Kidney (tissue), 14 donors: Measurements from ENCODE around the gene ADAT3. TPM values are rescaled to one million over a fixed set of nuclear protein-coding genes. Genes with fewer than 3 reads are reported as not detected.

Experiments used
- DNase-seq, 5 donors: peaks; one replicate each; pipeline ENCODE4 v3.0.0-alpha.2; 2013 to 2020
- FAIRE-seq: peaks from 2 replicates; lab custom pipeline; 2012; peaks lifted over from hg19 to GRCh38; lab: Jason Lieb, UNC
- H3K27ac ChIP-seq, 2 donors: one replicate each; pipeline ENCODE4 v1.7.0; 2013; ENCODE audit warnings: low read depth in 2 of 2, low read length in 2 of 2, inconsistent platforms in 1 of 2
- H3K27me3 ChIP-seq: one replicate; pipeline ENCODE4 v1.7.1; 2013; ENCODE audit warnings: low read length, inconsistent platforms; ENCODE audit not compliant: control insufficient read depth, insufficient read depth
- H3K36me3 ChIP-seq, 3 donors: one replicate each; pipeline versions ENCODE4 v1.7.0 to v1.7.1; 2013; ENCODE audit warnings: low read length in 3 of 3, control low read depth in 1 of 3, inconsistent platforms in 1 of 3; ENCODE audit not compliant: insufficient read depth in 3 of 3, control insufficient read depth in 2 of 3
- H3K4me1 ChIP-seq, 3 donors: one replicate each; pipeline versions ENCODE4 v1.7.0 to v1.7.1; 2013; ENCODE audit warnings: low read length in 3 of 3, inconsistent platforms in 1 of 3, low read depth in 1 of 3; ENCODE audit not compliant: control insufficient read depth in 2 of 3, insufficient read depth in 2 of 3
- H3K4me3 ChIP-seq, 3 donors: one replicate each; pipeline versions ENCODE4 v1.7.0 to v1.8.1; 2013; ENCODE audit warnings: low read length in 3 of 3, control low read depth in 1 of 3, inconsistent platforms in 1 of 3
- H3K9ac ChIP-seq, 3 donors: one replicate each; pipeline versions ENCODE4 v1.7.0 to v1.7.1; 2013; ENCODE audit warnings: low read length in 3 of 3, control low read depth in 1 of 3, inconsistent platforms in 1 of 3
- H3K9me3 ChIP-seq, 3 donors: one replicate each; pipeline versions ENCODE4 v1.7.0 to v1.7.1; 2013; ENCODE audit warnings: low read length in 3 of 3, control low read depth in 1 of 3, inconsistent platforms in 1 of 3; ENCODE audit not compliant: control insufficient read depth in 2 of 3, insufficient read depth in 1 of 3
- CTCF ChIP-seq: IDR thresholded peaks from 3 replicates; pipeline ENCODE4 v1.5.1; 2012; ENCODE audit warnings: mild to moderate bottlenecking, moderate library complexity, borderline replicate concordance; ENCODE audit not compliant: insufficient read depth; ENCODE audit errors: extremely low read depth
- intact Hi-C: fragments of 100-400 bp; cut with DNase I; formaldehyde crosslinking; loops from one replicate; pipeline ENCODE4 v1.11.1; 2022
- polyA plus RNA-seq: library from polyadenylated mRNA; stranded (reverse); fragments of 350-450 nt; fragmentation: Illumina TruSeq; extraction: RNeasy Lipid Tissue Mini Kit (QIAGEN cat#74804); gene quantifications from one replicate; pipeline ENCODE4 v1.2.3, GENCODE V29; 2014; ENCODE audit warnings: low read depth, low replicate concordance; ENCODE audit not compliant: insufficient read depth
- total RNA-seq: library from RNA; stranded (reverse); fragmentation: NEBNext Ultra II Directional; extraction: Animal tissue kit (Norgen Biotek cat#: 25700); gene quantifications from one replicate; pipeline ENCODE4 v1.2.1, GENCODE V29; 2021
- donor health status: control.
- donor health status: control.
- donor health status: control.
- donor health status: control.
- donor health status: control.
- donor health status: DM: yes; HTN: yes; CAD: no.
- donor health status: Normal renal cell carcinoma (clear cell type).

ADAT3 gene
- total and polyA plus RNA-seq, 2 donors from 2014 or later = 6.1 to 10.3 TPM

- DNase-seq = peak in 1 of 5 donors; percentile 73
- TF ChIP-seq CTCF = no peak
- H3K9me3 ChIP-seq = no peaks in the 10 kb centered on the region
These were observed 57.5 kb downstream of the ADAT3 start for GRCh38 chr19:1962674-1963073.

More at GRCh38 chr19:1962674-1963073, 57.5 kb downstream of the ADAT3 start:
- intact Hi-C loops = no loop called here
- Histone ChIP-seq H3K4me1 (peaks cover 0 to 14% (median 4%) of the 10 kb centered on the region in 3 donors), H3K9ac (no peak overlapping the region), H3K4me3 (no peak overlapping the region), H3K27me3 (no peaks in the 10 kb centered on the region), H3K27ac (no peak overlapping the region), H3K36me3 (no peaks in the 10 kb centered on the region)
- no peak for FAIRE-seq

Other genes with a start within 250 kb of the ADAT3 start
- not detected for gene ONECUT3, start 151.9 kb upstream of the ADAT3 start, total RNA-seq
- gene ONECUT3, start 151.9 kb upstream of the ADAT3 start, polyA plus RNA-seq = not detected
- gene ATP8B3, start 93.1 kb upstream of the ADAT3 start, total RNA-seq = 3.6 TPM
- 0.24 TPM for gene ATP8B3, start 93.1 kb upstream of the ADAT3 start, polyA plus RNA-seq
- gene REXO1, start 56.9 kb upstream of the ADAT3 start, total RNA-seq = 36.8 TPM
- gene REXO1, start 56.9 kb upstream of the ADAT3 start, polyA plus RNA-seq = 12.1 TPM
- 22.2 TPM for gene KLF16, start 41.8 kb upstream of the ADAT3 start, total RNA-seq
- gene KLF16, start 41.8 kb upstream of the ADAT3 start, polyA plus RNA-seq = 10.4 TPM
- gene ABHD17A, start 19.9 kb upstream of the ADAT3 start, total RNA-seq = 63.8 TPM
- 65.1 TPM for gene ABHD17A, start 19.9 kb upstream of the ADAT3 start, polyA plus RNA-seq
- gene SCAMP4, start within 50 bp of the ADAT3 start, total RNA-seq = 90.1 TPM
- gene SCAMP4, start within 50 bp of the ADAT3 start, polyA plus RNA-seq = 49.5 TPM
- gene CSNK1G2, start 35.8 kb downstream of the ADAT3 start, total RNA-seq = 66.2 TPM
- gene CSNK1G2, start 35.8 kb downstream of the ADAT3 start, polyA plus RNA-seq = 33.1 TPM
- gene BTBD2, start 110.3 kb downstream of the ADAT3 start, total RNA-seq = 70.3 TPM
- 57.0 TPM for gene BTBD2, start 110.3 kb downstream of the ADAT3 start, polyA plus RNA-seq
- gene MKNK2, start 145.8 kb downstream of the ADAT3 start, total RNA-seq = 190 TPM
- gene MKNK2, start 145.8 kb downstream of the ADAT3 start, polyA plus RNA-seq = 67.2 TPM
- 59.7 TPM for gene MOB3A, start 190.9 kb downstream of the ADAT3 start, total RNA-seq
- gene MOB3A, start 190.9 kb downstream of the ADAT3 start, polyA plus RNA-seq = 16.9 TPM
- gene IZUMO4, start 191.5 kb downstream of the ADAT3 start, total RNA-seq = 4.3 TPM
- gene IZUMO4, start 191.5 kb downstream of the ADAT3 start, polyA plus RNA-seq = 8.9 TPM
- 125 TPM for gene AP3D1, start 246.2 kb downstream of the ADAT3 start, total RNA-seq
- gene AP3D1, start 246.2 kb downstream of the ADAT3 start, polyA plus RNA-seq = 68.4 TPM